ENCODE data around the gene SORCS3. TPM values are rescaled to one million over a fixed set of nuclear protein-coding genes. Genes with fewer than 3 reads are reported as not detected.

The SORCS3 gene
- total RNA-seq, 4 donors from 2014 or later = 0.26 to 0.50 (median 0.41) TPM

- no peak for DNase-seq (ENCODE audit: extremely low spot score)
- Histone ChIP-seq H3K4me3 (no peak overlapping the region), H3K27ac (replicated peaks in 1 of 4) (no peak overlapping the region), H3K9me3 (no peaks in the 10 kb centered on the region), H3K27me3 (no peaks in the 10 kb centered on the region), H3K4me1 (no peaks in the 10 kb centered on the region), H3K36me3 (no peaks in the 10 kb centered on the region)
- TF ChIP-seq POLR2A (IDR thresholded peaks at IDR 0.05; ENCODE audit: low read depth) (no peak), EP300 (IDR thresholded peaks at IDR 0.05) (no peak), CTCF (IDR thresholded peaks at IDR 0.05) (no peak), POLR2AphosphoS5 (IDR thresholded peaks at IDR 0.05) (no peak)
- 90% methylated on average over 2 of the region's 2 CpGs for WGBS
- intact Hi-C loops (cut with DNase I) = no loop called here
These were observed 267.5 kb downstream of the SORCS3 start for GRCh38 chr10:104908581-104908980.

GRCh38 chr10:104910712-104911111 lies 269.6 kb downstream of the SORCS3 start:
- Histone ChIP-seq H3K36me3 (no peaks in the 10 kb centered on the region), H3K9me3 (no peaks in the 10 kb centered on the region), H3K4me1 (no peaks in the 10 kb centered on the region), H3K4me3 (no peak overlapping the region), H3K27me3 (no peaks in the 10 kb centered on the region), H3K27ac (replicated peaks in 1 of 4) (no peak overlapping the region)
- TF ChIP-seq POLR2A (IDR thresholded peaks at IDR 0.05; ENCODE audit: low read depth) = no peak
- TF ChIP-seq POLR2AphosphoS5 (IDR thresholded peaks at IDR 0.05) = no peak
- TF ChIP-seq CTCF (IDR thresholded peaks at IDR 0.05) = no peak
- TF ChIP-seq EP300 (IDR thresholded peaks at IDR 0.05) = no peak
- WGBS = 74% methylated on average over 3 of the region's 3 CpGs
- intact Hi-C loops (cut with DNase I) = no loop called here
- DNase-seq (ENCODE audit: extremely low spot score) = no peak

GRCh38 chr10:104913390-104913789 lies 272.3 kb downstream of the SORCS3 start:
- H3K27ac ChIP-seq (replicated peaks in 1 of 4) = no peak overlapping the region
- H3K4me1 ChIP-seq = no peaks in the 10 kb centered on the region
- TF ChIP-seq CTCF (IDR thresholded peaks at IDR 0.05) (no peak), EP300 (IDR thresholded peaks at IDR 0.05) (no peak), POLR2AphosphoS5 (IDR thresholded peaks at IDR 0.05) (no peak), POLR2A (IDR thresholded peaks at IDR 0.05; ENCODE audit: low read depth) (no peak)
- no peak overlapping the region for H3K4me3 ChIP-seq
- no peaks in the 10 kb centered on the region for H3K27me3 ChIP-seq
- intact Hi-C loops (cut with DNase I) = no loop called here
- no peak for DNase-seq (ENCODE audit: extremely low spot score)
- H3K9me3 ChIP-seq = no peaks in the 10 kb centered on the region
- WGBS = 78% methylated on average over 2 of the region's 2 CpGs
- H3K36me3 ChIP-seq = no peaks in the 10 kb centered on the region

- Histone ChIP-seq H3K27me3 (no peaks in the 10 kb centered on the region), H3K4me1 (no peaks in the 10 kb centered on the region), H3K27ac (replicated peaks in 1 of 4) (no peak overlapping the region), H3K9me3 (no peaks in the 10 kb centered on the region), H3K36me3 (no peaks in the 10 kb centered on the region), H3K4me3 (no peak overlapping the region)
- DNase-seq (ENCODE audit: extremely low spot score) = no peak
- WGBS = 92% methylated on average over 2 of the region's 2 CpGs
- TF ChIP-seq EP300 (IDR thresholded peaks at IDR 0.05) (no peak), POLR2A (IDR thresholded peaks at IDR 0.05; ENCODE audit: low read depth) (no peak), CTCF (IDR thresholded peaks at IDR 0.05) (no peak), POLR2AphosphoS5 (IDR thresholded peaks at IDR 0.05) (no peak)
- intact Hi-C loops (cut with DNase I) = loop anchor here (10.0 kb wide), 2 partner anchors 276 to 336 kb away; partner anchors contain the start of gene SORCS3
These were observed 279.4 kb downstream of the SORCS3 start for GRCh38 chr10:104920476-104920875.

GRCh38 chr10:104921763-104922162 lies 280.7 kb downstream of the SORCS3 start:
- H3K4me3 ChIP-seq = no peak overlapping the region
- H3K36me3 ChIP-seq = no peaks in the 10 kb centered on the region
- WGBS = 77% methylated on average over 5 of the region's 5 CpGs
- no peaks in the 10 kb centered on the region for H3K27me3 ChIP-seq
- no peak for DNase-seq (ENCODE audit: extremely low spot score)
- no peak for TF ChIP-seq EP300 (IDR thresholded peaks at IDR 0.05)
- no peak for TF ChIP-seq POLR2AphosphoS5 (IDR thresholded peaks at IDR 0.05)
- no peak for TF ChIP-seq POLR2A (IDR thresholded peaks at IDR 0.05; ENCODE audit: low read depth)
- intact Hi-C loops (cut with DNase I) = loop anchor here (10.0 kb wide), 2 partner anchors 277 to 337 kb away; partner anchors contain the start of gene SORCS3
- H3K27ac ChIP-seq (replicated peaks in 1 of 4) = no peak overlapping the region
- no peaks in the 10 kb centered on the region for H3K9me3 ChIP-seq
- H3K4me1 ChIP-seq = no peaks in the 10 kb centered on the region

All from esophagus muscularis mucosa (tissue), 4 donors.